ENCODE measurements around the gene LAYN. TPM values are rescaled to one million over a fixed set of nuclear protein-coding genes. Genes with fewer than 3 reads are reported as not detected.

The LAYN gene
- polyA plus RNA-seq, 1 of the 3 experiments (the other 2 are of a cell fraction) = 366 TPM

GRCh38 chr11:111582163-111582562 lies 41.6 kb downstream of the LAYN start:
- POLR2A ChIA-PET = no interaction called here
- H3K36me3 ChIP-seq (replicated peaks in 1 of 2; ENCODE audit: control insufficient read depth in 1 of 2, insufficient read depth in 2 of 2, low read length in 1 of 2) = no peaks in the 10 kb centered on the region
- no peak overlapping the region for H3K27ac ChIP-seq (ENCODE audit: low read depth in 2 of 2, low read length in 1 of 2)
- no peak for TF ChIP-seq MAX (IDR thresholded peaks at IDR 0.05; ENCODE audit: low read depth)
- H3K9me3 ChIP-seq = no peaks in the 10 kb centered on the region
- H3F3A ChIP-seq (replicated peaks; ENCODE audit: insufficient read depth) = peaks cover 14% of the 10 kb centered on the region
- H3K4me1 ChIP-seq (ENCODE audit: control insufficient read depth in 1 of 2, insufficient read depth in 2 of 2, low read depth in 1 of 2, low read length in 1 of 2) = peaks cover 0 to 11% of the 10 kb centered on the region in 2 experiments; a peak in 1 of 4 replicates
- H2AFZ ChIP-seq (ENCODE audit: low read depth) = no peak overlapping the region
- CTCF ChIA-PET = interaction anchor here (0.6 to 2.4 kb wide), 2 partner anchors 15 to 18 kb away, joined by 3 to 5 read pairs; no protein-coding TSS in a partner anchor
- H3K4me3 ChIP-seq (ENCODE audit: low read depth in 2 of 2, low read length in 1 of 2) = no peak overlapping the region
- H4K20me1 ChIP-seq (ENCODE audit: insufficient read depth) = no peaks in the 10 kb centered on the region
- no peaks in the 10 kb centered on the region for H3K79me2 ChIP-seq (ENCODE audit: insufficient read depth)
- no peak overlapping the region for H3K4me2 ChIP-seq
- DNase-seq = no peak
- no peaks in the 10 kb centered on the region for H3K9me2 ChIP-seq
- H3K27me3 ChIP-seq (ENCODE audit: insufficient read depth) = no peaks in the 10 kb centered on the region
- no peak overlapping the region for H3K9ac ChIP-seq

GRCh38 chr11:111582881-111583280 lies 42.4 kb downstream of the LAYN start:
- no peak overlapping the region for H3K27ac ChIP-seq (ENCODE audit: low read depth in 2 of 2, low read length in 1 of 2)
- ChIA-PET POLR2A (no interaction called here), CTCF (interaction anchor here (1.1 to 2.5 kb wide), 3 partner anchors 18 to 254 kb away, joined by 3 to 10 read pairs (median 5); no protein-coding TSS in a partner anchor)
- WGBS (ENCODE audit: low lambda C conversion rate) = 86% methylated on average over 4 of the region's 4 CpGs
- no peaks in the 10 kb centered on the region for H3K27me3 ChIP-seq (ENCODE audit: insufficient read depth)
- H3K9ac ChIP-seq = no peak overlapping the region
- H3K4me1 ChIP-seq (ENCODE audit: control insufficient read depth in 1 of 2, insufficient read depth in 2 of 2, low read depth in 1 of 2, low read length in 1 of 2) = peaks cover 0 to 11% of the 10 kb centered on the region in 2 experiments; a peak in 1 of 4 replicates
- peaks cover 14% of the 10 kb centered on the region for H3F3A ChIP-seq (replicated peaks; ENCODE audit: insufficient read depth)
- H2AFZ ChIP-seq (ENCODE audit: low read depth) = no peak overlapping the region
- no peak for TF ChIP-seq CTCF (IDR thresholded peaks at IDR 0.05)
- no peak for TF ChIP-seq GATA2 (CRISPR knock-in tag; IDR thresholded peaks at IDR 0.05)
- TF ChIP-seq ELF1 (IDR thresholded peaks at IDR 0.05) = no peak
- TF ChIP-seq ZBTB33 (IDR thresholded peaks at IDR 0.05; ENCODE audit: borderline replicate concordance, low read depth) = no peak
- no peak for TF ChIP-seq TEAD4 (IDR thresholded peaks at IDR 0.05; ENCODE audit: borderline replicate concordance, insufficient read depth)
- no peak for TF ChIP-seq POLR2AphosphoS5 (IDR thresholded peaks at IDR 0.05; ENCODE audit: low read depth, low read length)
- TF ChIP-seq NRF1 (IDR thresholded peaks at IDR 0.05; ENCODE audit: low read depth, low read length) = no peak
- no peak for TF ChIP-seq FOSL2 (IDR thresholded peaks at IDR 0.05; ENCODE audit: borderline replicate concordance, low read depth)
- no peak for TF ChIP-seq YY1 (IDR thresholded peaks at IDR 0.05; ENCODE audit: low read depth)
- no peak for TF ChIP-seq RCOR1 (IDR thresholded peaks at IDR 0.05; ENCODE audit: low read length)
- TF ChIP-seq FOXJ3 (CRISPR knock-in tag; IDR thresholded peaks at IDR 0.05) = no peak
- no peak for TF ChIP-seq FOXM1 (IDR thresholded peaks at IDR 0.05; ENCODE audit: low read depth)
- no peak for TF ChIP-seq PBX3 (IDR thresholded peaks at IDR 0.05)
- TF ChIP-seq IRF3 (IDR thresholded peaks at IDR 0.05; ENCODE audit: low read depth, low read length) = no peak
- TF ChIP-seq USF2 (IDR thresholded peaks at IDR 0.05; ENCODE audit: borderline replicate concordance, low read depth, low read length) = no peak
- H3K9me2 ChIP-seq = no peaks in the 10 kb centered on the region
- no peak overlapping the region for H3K4me3 ChIP-seq (ENCODE audit: low read depth in 2 of 2, low read length in 1 of 2)
- H3K4me2 ChIP-seq = no peak overlapping the region
- no peaks in the 10 kb centered on the region for H4K20me1 ChIP-seq (ENCODE audit: insufficient read depth)
- no peaks in the 10 kb centered on the region for H3K9me3 ChIP-seq
- no peak for DNase-seq
- no peaks in the 10 kb centered on the region for H3K36me3 ChIP-seq (replicated peaks in 1 of 2; ENCODE audit: control insufficient read depth in 1 of 2, insufficient read depth in 2 of 2, low read length in 1 of 2)
- no peaks in the 10 kb centered on the region for H3K79me2 ChIP-seq (ENCODE audit: insufficient read depth)
